ENCODE data around the gene MBTPS1.

- TF ChIP-seq FOXM1 (IDR thresholded peaks at IDR 0.05; ENCODE audit: low read depth), result no peak
- no peak for TF ChIP-seq FOXM1 (CRISPR knock-in tag; IDR thresholded peaks at IDR 0.05; ENCODE audit: low read depth)
- peak; percentile 92 for TF ChIP-seq RB1 (IDR thresholded peaks at IDR 0.05; ENCODE audit: low read depth)
- TF ChIP-seq, protein P1, sequence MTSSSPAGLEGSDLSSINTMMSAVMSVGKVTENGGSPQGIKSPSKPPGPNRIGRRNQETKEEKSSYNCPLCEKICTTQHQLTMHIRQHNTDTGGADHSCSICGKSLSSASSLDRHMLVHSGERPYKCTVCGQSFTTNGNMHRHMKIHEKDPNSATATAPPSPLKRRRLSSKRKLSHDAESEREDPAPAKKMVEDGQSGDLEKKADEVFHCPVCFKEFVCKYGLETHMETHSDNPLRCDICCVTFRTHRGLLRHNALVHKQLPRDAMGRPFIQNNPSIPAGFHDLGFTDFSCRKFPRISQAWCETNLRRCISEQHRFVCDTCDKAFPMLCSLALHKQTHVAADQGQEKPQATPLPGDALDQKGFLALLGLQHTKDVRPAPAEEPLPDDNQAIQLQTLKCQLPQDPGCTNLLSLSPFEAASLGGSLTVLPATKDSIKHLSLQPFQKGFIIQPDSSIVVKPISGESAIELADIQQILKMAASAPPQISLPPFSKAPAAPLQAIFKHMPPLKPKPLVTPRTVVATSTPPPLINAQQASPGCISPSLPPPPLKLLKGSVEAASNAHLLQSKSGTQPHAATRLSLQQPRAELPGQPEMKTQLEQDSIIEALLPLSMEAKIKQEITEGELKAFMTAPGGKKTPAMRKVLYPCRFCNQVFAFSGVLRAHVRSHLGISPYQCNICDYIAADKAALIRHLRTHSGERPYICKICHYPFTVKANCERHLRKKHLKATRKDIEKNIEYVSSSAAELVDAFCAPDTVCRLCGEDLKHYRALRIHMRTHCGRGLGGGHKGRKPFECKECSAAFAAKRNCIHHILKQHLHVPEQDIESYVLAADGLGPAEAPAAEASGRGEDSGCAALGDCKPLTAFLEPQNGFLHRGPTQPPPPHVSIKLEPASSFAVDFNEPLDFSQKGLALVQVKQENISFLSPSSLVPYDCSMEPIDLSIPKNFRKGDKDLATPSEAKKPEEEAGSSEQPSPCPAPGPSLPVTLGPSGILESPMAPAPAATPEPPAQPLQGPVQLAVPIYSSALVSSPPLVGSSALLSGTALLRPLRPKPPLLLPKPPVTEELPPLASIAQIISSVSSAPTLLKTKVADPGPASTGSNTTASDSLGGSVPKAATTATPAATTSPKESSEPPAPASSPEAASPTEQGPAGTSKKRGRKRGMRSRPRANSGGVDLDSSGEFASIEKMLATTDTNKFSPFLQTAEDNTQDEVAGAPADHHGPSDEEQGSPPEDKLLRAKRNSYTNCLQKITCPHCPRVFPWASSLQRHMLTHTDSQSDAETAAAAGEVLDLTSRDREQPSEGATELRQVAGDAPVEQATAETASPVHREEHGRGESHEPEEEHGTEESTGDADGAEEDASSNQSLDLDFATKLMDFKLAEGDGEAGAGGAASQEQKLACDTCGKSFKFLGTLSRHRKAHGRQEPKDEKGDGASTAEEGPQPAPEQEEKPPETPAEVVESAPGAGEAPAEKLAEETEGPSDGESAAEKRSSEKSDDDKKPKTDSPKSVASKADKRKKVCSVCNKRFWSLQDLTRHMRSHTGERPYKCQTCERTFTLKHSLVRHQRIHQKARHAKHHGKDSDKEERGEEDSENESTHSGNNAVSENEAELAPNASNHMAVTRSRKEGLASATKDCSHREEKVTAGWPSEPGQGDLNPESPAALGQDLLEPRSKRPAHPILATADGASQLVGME (CRISPR knock-in tag; IDR thresholded peaks at IDR 0.05), result no peak
- no peak for TF ChIP-seq BRD4 (IDR thresholded peaks at IDR 0.05)
- TF ChIP-seq ZBTB40 (IDR thresholded peaks at IDR 0.05), result no peak
- no peak for TF ChIP-seq ZBTB40 (CRISPR knock-in tag; IDR thresholded peaks at IDR 0.05)
- no peak for TF ChIP-seq RHOXF2B (CRISPR knock-in tag; conservative IDR thresholded peaks at IDR 0.05)
- no peak for TF ChIP-seq SPI1 (IDR thresholded peaks at IDR 0.05; ENCODE audit: borderline replicate concordance, low read depth, low read length)
These were observed 28.3 kb upstream of the MBTPS1 start, which contains the start of the genes DNAAF1 and HSDL1 for GRCh38 chr16:84144859-84145639.
